ENCODE results near the gene ANO1. TPM values are rescaled to one million over a fixed set of nuclear protein-coding genes. Genes with fewer than 3 reads are reported as not detected.

Gene ANO1
- total RNA-seq, 2 donors from 2014 or later: 10.2 to 29.4 TPM

GRCh38 chr11:70076461-70076931, 1.6 kb upstream of the ANO1 start:
- H3K4me1 ChIP-seq: peaks cover 0 to 24% of the 10 kb centered on the region in 2 donors
- DNase-seq (ENCODE audit: low spot score): no peak

GRCh38 chr11:70077411-70078094, 564 bp upstream of the ANO1 start:
- H3K27ac ChIP-seq: peak overlapping the region; percentile 31 to 37

More at GRCh38 chr11:70076461-70076931, 1.6 kb upstream of the ANO1 start:
- H3K27ac ChIP-seq: no peak overlapping the region
- no peak overlapping the region for H3K4me3 ChIP-seq
- no peaks in the 10 kb centered on the region for H3K9me3 ChIP-seq
- no peak for TF ChIP-seq CTCF (IDR thresholded peaks at IDR 0.05)
- H3K27me3 ChIP-seq: no peaks in the 10 kb centered on the region
- H3K36me3 ChIP-seq: no peaks in the 10 kb centered on the region

GRCh38 chr11:70078781-70079616, 882 bp downstream of the ANO1 start:
- peak overlapping the region; percentile 64 to 72 for H3K27ac ChIP-seq
- no peaks in the 10 kb centered on the region for H3K27me3 ChIP-seq
- TF ChIP-seq CTCF (IDR thresholded peaks at IDR 0.05): peak in 1 of 2 donors; percentile 3
- no peaks in the 10 kb centered on the region for H3K9me3 ChIP-seq
- no peaks in the 10 kb centered on the region for H3K36me3 ChIP-seq
- DNase-seq (ENCODE audit: low spot score): no peak
- H3K4me1 ChIP-seq: peaks cover 0 to 7% of the 10 kb centered on the region in 2 donors
- peak overlapping the region; percentile 31 to 44 for H3K4me3 ChIP-seq

More at GRCh38 chr11:70077411-70078094, 564 bp upstream of the ANO1 start:
- H3K9me3 ChIP-seq: no peaks in the 10 kb centered on the region
- H3K4me3 ChIP-seq: peak overlapping the region; percentile 20 to 44
- no peak for DNase-seq (ENCODE audit: low spot score)
- no peak for TF ChIP-seq CTCF (IDR thresholded peaks at IDR 0.05)
- no peaks in the 10 kb centered on the region for H3K36me3 ChIP-seq
- H3K27me3 ChIP-seq: no peaks in the 10 kb centered on the region
- peaks cover 0 to 19% of the 10 kb centered on the region in 2 donors for H3K4me1 ChIP-seq

- DNase-seq (ENCODE audit: low spot score): no peak
These were observed 1.6 kb downstream of the ANO1 start for GRCh38 chr11:70079691-70080090.

GRCh38 chr11:70080763-70081162, 2.6 kb downstream of the ANO1 start:
- no peak for DNase-seq (ENCODE audit: low spot score)
- H3K4me1 ChIP-seq: peaks cover 0 to 7% of the 10 kb centered on the region in 2 donors
- H3K4me3 ChIP-seq: no peak overlapping the region
- no peak for TF ChIP-seq CTCF (IDR thresholded peaks at IDR 0.05)
- no peaks in the 10 kb centered on the region for H3K36me3 ChIP-seq
- H3K27ac ChIP-seq: peak overlapping the region in 1 of 2 donors; percentile 16
- H3K9me3 ChIP-seq: no peaks in the 10 kb centered on the region
- no peaks in the 10 kb centered on the region for H3K27me3 ChIP-seq

More at GRCh38 chr11:70079691-70080090, 1.6 kb downstream of the ANO1 start:
- Histone ChIP-seq H3K4me3 (peak overlapping the region; percentile 31 to 44), H3K9me3 (no peaks in the 10 kb centered on the region), H3K4me1 (peaks cover 0 to 7% of the 10 kb centered on the region in 2 donors), H3K27me3 (no peaks in the 10 kb centered on the region), H3K27ac (peak overlapping the region; percentile 64 to 72), H3K36me3 (no peaks in the 10 kb centered on the region)
- TF ChIP-seq CTCF (IDR thresholded peaks at IDR 0.05): no peak

Data from right atrium auricular region (tissue), 2 donors.